ENCODE results near the gene KRT26.
"Not testable (repeated sequence)": the region's sequence is repeated elsewhere in the genome, so short reads cannot be mapped to it uniquely, and the experiment has no call there.

Gene KRT26

DNA sequence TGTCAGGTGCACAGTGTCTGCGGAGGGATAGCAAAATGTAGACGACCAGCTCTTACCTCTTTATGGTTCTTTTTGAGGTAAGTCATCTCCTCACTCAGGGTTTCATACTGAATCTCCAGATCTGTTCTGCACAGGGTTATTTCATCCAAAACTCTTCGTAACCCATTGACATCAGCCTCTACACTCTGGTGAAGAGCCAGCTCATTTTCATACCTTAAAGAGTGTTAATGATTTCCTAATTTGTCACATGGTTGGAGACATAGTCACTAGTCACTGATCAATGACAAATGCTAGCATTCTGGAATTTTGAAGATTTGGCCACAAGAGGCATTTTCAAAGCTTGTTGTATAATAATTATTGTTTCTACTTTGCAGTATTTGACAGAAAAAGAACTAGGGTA lies 18.2 kb downstream of the KRT26 start:
- no peak overlapping the region for H3K4me3 ChIP-seq (replicated peaks; ENCODE audit: insufficient read depth, low read length)
- H3K27me3 ChIP-seq (ENCODE audit: insufficient read depth, poor library complexity, severe bottlenecking): peaks cover 8% of the 10 kb centered on the region
- no peak for DNase-seq (ENCODE audit: low read depth in 1 of 2, low spot score in 1 of 2)
- TF ChIP-seq GABPA (IDR thresholded peaks at IDR 0.05; ENCODE audit: low read depth) (no peak), POLR2AphosphoS5 (IDR thresholded peaks at IDR 0.05; ENCODE audit: low read depth) (no peak)
- H3K27ac ChIP-seq (replicated peaks): no peak overlapping the region

DNA sequence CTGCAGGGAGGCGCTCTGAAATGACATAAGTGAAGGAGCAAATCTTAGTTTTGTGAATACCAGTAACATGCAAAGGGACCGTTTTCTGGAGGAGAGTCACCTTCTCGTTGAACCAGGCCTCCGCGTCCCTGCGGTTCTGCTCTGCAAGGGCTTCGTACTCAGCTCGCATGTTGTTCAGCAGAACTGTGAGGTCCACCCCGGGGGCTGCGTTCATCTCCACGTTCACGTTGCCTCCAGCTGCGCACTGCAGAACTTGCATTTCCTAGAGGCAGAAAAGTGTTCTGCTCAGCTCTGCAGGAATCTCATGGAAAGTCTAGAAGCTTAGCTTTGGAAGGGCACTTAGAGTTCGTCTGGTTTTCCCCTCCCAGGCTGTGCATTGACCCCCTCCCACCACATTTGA lies 20.9 kb downstream of the KRT26 start:
- Histone ChIP-seq H3K27ac (replicated peaks) (no peak overlapping the region), H3K27me3 (ENCODE audit: insufficient read depth, poor library complexity, severe bottlenecking) (peaks cover 8% of the 10 kb centered on the region), H3K4me3 (replicated peaks; ENCODE audit: insufficient read depth, low read length) (no peak overlapping the region)
- no peak for DNase-seq (ENCODE audit: low read depth in 1 of 2, low spot score in 1 of 2)
- TF ChIP-seq CTCF (IDR thresholded peaks at IDR 0.05; ENCODE audit: insufficient read depth, low read length) (no peak), REST (IDR thresholded peaks at IDR 0.05; ENCODE audit: insufficient replicate concordance, low read depth) (no peak), SPI1 (IDR thresholded peaks at IDR 0.05; ENCODE audit: borderline replicate concordance, low read depth) (no peak), POLR2AphosphoS5 (IDR thresholded peaks at IDR 0.05; ENCODE audit: low read depth) (no peak), GABPA (IDR thresholded peaks at IDR 0.05; ENCODE audit: low read depth) (no peak)

GRCh38 chr17:40750391-40750790 lies 21.6 kb downstream of the KRT26 start:
- Histone ChIP-seq H3K4me3 (replicated peaks; ENCODE audit: insufficient read depth, low read length) (no peak overlapping the region), H3K27ac (replicated peaks) (no peak overlapping the region), H3K27me3 (ENCODE audit: insufficient read depth, poor library complexity, severe bottlenecking) (peaks cover 8% of the 10 kb centered on the region)
- DNase-seq (ENCODE audit: low read depth in 1 of 2, low spot score in 1 of 2): no peak
- no peak for TF ChIP-seq POLR2AphosphoS5 (IDR thresholded peaks at IDR 0.05; ENCODE audit: low read depth)
- TF ChIP-seq REST (IDR thresholded peaks at IDR 0.05; ENCODE audit: insufficient replicate concordance, low read depth): no peak
- TF ChIP-seq CTCF (IDR thresholded peaks at IDR 0.05; ENCODE audit: insufficient read depth, low read length): no peak

- DNase-seq (ENCODE audit: low read depth in 1 of 2, low spot score in 1 of 2); H3K4me3 ChIP-seq (replicated peaks; ENCODE audit: insufficient read depth, low read length); H3K27ac ChIP-seq (replicated peaks); H3K27me3 ChIP-seq (ENCODE audit: insufficient read depth, poor library complexity, severe bottlenecking): not testable (repeated sequence)
These were observed 23.3 kb downstream of the KRT26 start for GRCh38 chr17:40748666-40749065.

DNA sequence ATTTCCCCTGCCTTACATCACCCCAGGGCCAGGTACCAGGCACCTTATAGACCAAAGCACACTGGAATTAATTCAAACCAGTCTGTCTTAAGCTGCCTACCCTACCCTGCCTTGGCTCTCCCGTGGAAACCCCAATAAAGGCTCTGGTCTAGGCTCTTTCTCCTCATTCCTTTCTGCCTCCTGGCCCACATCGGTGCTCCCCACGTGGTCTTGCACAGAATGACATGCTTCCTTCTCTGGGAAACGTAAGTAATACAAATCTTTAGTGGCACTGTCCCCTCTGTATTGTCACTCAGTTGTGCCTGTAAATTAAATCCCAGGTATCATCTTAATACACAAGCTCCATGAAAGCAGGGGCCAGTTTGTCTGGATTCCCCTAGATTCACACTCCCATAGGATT lies 33.4 kb downstream of the KRT26 start:
- H3K4me3 ChIP-seq (replicated peaks; ENCODE audit: insufficient read depth, low read length): no peak overlapping the region
- peaks cover 12% of the 10 kb centered on the region for H3K27me3 ChIP-seq (ENCODE audit: insufficient read depth, poor library complexity, severe bottlenecking)
- DNase-seq (ENCODE audit: low read depth in 1 of 2, low spot score in 1 of 2): no peak
- H3K27ac ChIP-seq (replicated peaks): no peak overlapping the region
- TF ChIP-seq POLR2AphosphoS5 (IDR thresholded peaks at IDR 0.05; ENCODE audit: low read depth) (no peak), GABPA (IDR thresholded peaks at IDR 0.05; ENCODE audit: low read depth) (no peak), SPI1 (IDR thresholded peaks at IDR 0.05; ENCODE audit: borderline replicate concordance, low read depth) (no peak)

All from HL-60 (cell line).